NOMO-1 (cell line): ENCODE measurements around the gene SMIM21.

Source experiments
- DNase-seq, 2 experiments: peaks; one replicate each; lab custom pipeline; 2025; ENCODE audit not compliant: unreplicated experiment in 2 of 2; lab: John Stamatoyannopoulos, UW

The SMIM21 gene

DNA sequence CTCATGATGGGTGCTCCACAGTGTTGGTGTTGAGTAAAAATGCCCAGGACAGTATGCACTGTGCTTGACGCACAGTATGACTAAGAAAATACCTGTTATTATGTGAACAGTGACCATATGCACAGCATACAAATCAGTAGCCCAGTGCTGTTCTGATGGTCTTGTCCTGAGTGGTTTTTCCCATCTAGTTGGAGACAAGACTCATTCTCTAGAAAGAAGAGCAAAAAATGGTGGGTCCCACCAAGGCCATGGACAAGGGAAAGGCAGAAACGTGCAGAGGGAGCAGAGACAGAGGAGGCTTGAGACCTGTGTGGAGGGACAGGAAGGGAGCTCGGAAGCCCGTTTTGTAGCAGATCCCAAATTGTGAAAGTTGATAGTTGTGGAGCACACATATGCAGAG is 987 bp upstream of the SMIM21 start:
- DNase-seq = no peak

DNA sequence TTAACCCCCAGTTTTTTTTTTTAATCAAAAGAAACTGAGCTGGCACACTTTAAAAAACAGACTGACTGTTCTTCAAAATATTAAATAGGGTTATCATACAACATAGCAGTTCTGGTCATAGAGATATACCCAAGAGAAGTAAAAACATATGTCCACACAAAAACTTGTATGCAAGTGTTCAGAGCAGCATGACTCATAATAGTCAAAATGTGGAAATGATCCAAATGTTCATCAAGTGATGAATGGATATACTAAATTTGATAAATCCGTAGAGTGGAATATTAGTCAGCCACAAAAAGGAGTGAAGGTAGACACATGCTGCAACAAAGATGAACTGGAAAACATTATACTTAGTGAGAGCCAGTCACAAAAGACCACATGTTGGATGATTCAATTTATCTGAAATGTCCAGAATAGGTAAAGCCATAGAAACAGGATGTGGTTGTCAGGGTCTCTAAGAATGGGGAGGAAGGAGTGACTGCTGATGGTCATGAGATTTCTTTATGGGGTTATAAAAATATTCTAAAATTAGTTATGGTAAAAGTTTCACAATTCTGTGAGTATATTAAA is 5.1 kb downstream of the SMIM21 start:
- DNase-seq = no peak

DNA sequence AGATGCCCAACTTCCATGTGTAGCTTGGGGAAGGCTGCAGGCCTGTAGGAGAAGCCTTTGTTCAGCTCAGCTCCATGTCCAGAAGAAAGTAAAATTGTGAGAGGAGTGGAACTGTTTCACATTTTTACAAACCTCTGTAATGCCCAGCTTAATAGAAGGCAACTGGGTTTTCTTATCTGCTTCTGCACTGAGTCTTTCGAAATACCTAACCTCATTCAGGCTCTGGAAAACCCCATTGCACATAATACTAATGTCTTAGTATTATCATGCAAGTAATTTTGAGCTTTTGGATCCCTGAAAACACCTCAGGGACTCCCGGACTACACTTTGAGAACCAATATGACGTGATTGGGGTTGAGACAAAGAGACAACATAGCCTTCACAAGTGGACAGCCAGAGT is 5.8 kb downstream of the SMIM21 start:
- DNase-seq = no peak

DNA sequence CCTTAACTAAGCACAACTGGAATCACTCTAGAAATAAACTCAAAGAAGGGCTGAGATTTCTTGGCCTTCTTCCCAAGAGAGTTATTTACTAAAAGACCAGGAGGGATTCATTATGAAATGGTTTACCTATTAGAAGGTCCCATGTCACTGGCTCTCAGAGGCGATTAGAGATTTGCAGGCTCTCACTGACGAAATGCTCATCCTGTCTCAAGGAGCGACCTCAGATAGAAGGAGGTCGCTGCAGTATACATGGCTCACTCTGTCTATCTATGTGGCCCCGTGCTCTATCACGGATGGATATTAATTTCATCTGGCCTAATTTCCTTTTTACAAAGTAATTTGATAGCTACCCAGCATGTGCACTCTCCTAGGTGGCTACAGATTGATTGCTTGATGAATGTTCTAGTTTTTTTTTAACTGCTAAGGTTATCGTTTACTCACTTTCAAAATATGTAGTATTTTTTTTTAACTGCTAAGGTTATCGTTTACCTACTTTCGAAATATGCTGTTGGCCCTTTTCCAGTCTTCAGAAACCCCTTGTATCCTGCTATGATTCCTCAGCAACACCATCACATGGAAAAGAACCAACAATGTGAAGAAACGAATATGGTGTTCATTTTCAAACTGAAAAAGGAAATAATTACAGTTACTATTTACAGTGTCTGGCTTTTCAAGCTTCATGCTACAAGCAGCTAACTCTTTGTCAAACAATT is 9.1 kb downstream of the SMIM21 start:
- no peak for DNase-seq

DNA sequence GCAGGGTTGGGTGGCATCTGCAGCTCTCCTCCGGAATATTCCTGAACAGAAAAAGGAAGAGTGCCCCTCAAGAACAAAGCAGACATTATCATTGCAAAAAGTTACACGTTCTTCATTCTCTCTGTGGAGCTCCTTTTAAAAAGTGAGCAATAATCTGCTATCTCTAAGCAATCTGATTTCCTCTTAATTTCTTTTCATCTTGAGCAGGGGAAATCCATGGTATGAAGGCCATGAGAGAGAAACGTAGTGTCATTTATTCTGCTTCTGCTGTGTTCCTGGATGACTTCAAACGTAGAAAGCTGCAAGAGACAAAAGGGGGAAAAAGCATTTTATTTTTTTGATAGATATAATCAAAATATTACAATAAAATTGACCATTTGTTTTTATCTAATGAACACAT is 16.9 kb downstream of the SMIM21 start:
- no peak for DNase-seq

DNA sequence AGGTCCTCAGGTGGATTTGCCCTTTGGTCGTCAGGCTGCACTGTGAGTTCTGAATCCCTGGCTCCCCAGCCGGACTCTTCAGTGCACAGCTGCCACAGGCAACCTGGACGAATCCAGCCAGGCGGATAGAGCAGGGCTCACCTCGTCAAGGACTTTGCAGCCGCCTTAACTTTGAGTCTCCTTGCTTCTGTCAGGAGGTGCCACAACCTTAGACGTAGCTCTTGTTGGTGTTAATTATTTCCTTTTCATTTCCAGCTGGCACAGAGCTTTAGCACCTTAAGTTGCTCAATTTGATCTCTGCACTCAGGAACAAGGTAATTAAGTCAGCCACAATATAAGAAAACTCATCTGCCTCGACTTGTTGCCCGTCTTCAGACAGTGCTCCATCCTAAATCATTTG is 17.7 kb downstream of the SMIM21 start:
- DNase-seq = no peak

DNA sequence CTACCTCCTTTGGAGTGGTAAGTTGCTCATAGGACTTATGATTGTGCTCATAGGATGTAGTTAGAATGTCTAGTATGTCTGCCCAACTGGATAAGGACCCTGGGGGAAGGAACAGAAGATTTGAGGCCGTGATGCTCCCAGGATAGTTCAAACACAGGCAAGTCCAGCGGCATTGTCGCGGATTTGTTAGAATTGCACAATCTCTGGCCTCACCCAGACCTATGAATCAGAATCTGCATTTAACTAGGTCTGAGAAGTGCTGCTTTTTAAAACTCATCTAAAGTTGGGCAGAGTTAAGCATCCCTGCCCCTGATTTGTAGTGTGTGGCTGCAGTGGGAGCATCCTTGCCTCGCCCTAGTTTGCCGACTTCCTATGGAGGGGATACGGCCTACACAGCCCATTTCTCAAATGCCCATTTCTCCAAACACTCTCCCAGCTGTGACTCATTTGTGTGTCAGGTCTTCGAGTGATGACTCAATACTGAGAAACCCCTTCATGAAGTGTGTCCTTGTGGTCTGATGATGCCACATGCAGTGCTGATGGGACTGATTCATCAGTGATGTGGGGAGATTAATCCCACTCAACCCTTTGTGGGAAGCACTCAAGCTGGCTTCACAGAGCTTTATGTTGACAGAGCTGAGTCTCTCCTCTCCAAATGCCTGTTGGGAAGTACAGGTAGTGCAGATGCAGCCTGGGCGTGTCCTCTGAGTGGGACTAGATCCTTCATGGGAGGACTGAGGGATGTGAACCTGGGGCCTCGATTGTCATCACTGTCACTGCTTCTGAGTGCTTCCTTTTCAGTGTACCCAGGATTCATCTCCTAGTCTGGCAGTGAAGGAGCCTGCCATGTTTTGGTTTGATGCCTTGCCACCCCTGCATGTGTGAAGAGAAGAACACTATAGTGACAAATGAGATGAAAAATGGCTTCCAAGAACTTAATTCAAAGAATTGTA is 18.7 kb downstream of the SMIM21 start:
- DNase-seq = no peak

DNA sequence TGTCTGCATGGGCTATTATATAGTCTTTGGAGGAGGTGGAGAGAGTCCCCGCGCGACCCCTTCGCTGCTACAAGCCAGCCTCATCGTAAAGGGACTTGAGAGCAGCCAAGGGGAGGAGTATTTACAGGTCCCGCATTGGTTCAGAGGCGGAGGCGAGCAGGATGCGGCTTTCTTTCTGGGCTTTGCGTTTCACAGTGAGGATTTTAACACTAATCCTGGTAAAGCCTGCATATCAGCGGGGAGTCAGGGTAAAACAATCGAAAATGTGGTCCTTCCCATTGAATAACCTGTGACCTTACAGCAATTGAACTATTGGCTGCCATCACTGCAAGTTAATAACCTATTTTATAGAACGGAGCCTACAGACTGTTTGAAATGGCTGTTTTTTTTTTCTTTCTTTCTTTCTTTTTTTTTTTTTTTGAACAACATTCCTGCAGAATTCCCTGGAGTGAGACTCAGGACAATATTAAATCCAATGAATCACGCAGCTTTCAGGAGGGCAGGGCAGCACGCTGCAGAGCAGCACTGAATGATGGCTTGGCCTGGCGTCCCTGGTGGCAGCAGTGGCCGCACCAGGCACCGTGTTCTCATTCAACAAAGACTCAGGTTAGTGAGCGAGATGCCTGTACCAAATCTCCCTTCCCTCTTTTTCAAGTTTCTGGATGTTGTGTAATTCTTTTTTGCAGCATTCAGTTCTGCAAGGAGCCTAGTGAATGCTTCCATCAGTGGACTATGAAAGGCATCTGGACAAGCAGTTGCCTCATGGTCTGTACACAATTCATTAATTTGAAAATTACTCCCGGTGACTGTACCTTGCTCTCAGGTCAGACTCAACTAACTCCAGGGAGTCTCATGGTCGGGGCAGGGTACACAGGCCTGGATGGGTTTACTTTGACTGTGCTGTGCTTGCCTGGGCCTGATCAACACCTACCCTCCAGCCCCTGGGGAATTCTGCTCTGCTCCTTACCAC is 19.8 kb downstream of the SMIM21 start:
- no peak for DNase-seq

DNA sequence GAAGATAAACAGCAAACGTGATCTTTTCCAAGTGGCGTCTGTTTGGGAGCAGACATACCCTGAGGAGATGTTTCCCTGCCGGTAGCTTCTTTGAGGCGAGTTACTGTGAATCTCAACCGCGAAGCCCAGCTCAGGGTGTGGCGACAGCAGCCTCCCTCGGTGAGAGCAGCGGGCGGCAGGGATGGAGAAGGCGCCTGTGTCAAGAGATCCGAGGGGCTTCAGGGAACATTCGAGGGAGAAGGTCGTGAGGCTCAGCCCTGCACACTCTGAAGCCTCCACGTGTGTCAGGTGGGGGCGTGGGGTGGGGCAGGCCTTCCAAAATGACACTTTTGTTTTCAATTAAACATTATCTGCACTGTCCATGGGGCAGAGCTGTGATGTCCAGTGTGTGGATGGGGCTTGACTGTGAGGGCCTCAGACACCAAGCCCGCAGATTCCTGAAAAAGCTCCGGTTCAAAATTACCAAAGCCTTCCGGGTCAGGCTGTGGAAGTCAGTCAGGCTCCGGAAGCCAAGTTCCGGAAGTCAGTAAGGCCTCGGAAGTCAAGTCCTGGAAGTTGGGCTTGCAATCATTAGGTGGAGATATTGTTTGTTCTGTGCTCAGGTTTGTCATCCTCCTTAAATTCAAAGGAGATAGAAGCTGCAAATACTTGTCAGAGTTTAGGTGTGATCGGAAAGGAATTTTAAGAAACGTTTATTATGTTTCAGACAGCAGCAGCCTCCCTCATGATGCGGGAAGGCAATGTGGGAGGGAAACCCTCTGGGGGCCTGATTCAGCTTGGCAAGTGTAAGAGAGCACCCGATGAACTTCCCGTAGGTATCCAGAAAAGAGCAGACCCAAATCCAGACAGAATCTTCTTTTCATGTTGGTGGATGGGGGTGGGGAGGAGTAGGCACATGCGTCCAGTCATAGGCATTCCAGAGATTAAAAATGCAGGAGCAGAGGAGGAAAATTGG is 20.7 kb downstream of the SMIM21 start:
- no peak for DNase-seq

DNA sequence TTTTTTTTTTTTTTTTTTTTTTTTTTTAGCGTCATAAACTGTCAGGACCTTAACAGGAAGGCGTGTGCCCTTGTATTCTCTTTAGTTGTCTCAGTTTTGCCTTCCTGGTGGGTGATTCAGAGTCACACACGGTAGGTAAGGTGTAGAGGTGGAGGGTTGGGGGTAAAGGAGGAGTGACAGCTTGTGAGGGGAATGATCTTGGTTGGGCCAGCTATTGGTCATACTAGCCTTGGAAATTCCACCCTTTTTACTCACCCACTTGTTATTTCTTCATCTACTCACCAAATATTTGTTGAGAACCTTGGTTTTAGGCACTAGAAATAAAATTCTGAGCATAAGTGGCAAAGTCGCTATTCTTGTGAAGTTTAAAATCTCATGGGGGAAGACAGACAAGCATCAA is 22.2 kb downstream of the SMIM21 start:
- DNase-seq = no peak

DNA sequence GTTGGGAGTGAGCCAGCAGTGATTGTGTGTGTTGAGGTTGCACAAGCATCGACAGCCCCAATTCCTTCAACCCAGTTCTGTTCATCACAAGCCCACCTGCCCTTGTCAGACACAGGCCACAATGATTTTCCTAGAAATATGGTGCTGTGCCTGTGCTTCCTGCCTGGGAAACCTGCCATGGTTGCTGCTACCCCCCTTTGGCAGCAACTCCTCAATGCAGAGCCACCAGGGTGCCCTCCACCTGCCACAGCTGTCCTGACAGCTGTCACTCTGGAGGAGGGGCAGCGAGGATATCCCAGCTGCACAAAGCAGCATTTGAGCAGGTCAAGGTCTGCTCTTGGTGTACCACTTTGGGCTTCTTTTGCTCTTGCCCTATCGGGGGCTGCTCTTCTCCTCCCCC is 27.1 kb downstream of the SMIM21 start:
- DNase-seq = no peak

DNA sequence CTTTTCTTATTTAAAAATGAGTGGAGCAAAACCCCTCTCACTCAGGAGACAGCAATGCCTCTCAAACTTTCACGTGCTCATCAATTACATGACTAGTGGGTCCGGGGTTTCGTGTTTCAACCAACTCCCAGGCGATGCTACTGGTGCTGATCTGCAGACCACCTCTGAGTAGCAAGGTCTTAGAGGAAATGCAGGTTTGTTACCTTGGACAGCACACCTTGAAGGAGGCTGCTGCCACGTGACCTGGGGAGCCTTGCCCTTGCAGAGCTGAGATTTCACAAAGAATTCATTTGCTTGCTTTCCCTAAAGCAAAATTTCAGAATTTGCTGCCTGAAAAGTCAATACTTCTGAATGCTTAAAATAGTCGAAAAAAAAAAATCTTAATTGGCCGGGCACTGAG is 32.4 kb downstream of the SMIM21 start:
- DNase-seq = no peak

DNA sequence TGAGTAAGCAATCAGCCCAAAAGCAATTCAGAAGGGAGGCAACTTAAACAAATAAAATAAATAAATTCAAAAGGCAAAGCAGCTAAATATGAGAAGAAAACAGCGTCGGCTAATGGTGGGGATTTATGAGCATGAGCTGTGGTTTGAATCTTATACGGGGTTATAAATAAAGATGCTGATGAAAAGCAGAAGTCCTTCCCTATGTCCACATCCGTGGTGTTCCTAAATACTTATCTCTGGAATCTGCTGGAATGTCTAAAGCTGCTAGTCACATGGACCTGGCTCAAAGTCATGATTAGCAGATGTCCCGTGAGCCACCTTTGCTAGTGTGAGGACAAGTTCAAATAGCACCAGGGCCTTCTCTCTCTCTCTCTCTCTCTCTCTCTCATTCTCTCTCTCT is 33.8 kb downstream of the SMIM21 start:
- no peak for DNase-seq

DNA sequence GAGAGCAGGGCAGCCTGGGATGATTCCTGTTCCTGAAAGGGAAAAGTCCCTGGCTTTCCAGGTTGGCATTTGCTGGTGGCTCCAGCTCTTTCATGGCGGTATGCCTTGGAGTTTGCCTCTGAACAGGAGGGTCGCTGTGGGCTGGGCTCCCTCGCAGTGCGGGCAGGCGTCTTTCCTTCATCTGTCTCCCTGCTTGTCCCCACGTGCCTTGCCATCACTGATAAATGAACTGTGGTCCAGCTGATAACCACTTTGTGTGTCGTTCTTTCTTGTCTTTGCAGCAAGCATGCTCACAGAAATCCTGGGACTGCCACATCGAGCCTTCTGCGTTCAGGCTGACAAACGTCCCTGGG is 35.3 kb downstream of the SMIM21 start:
- no peak for DNase-seq

DNA sequence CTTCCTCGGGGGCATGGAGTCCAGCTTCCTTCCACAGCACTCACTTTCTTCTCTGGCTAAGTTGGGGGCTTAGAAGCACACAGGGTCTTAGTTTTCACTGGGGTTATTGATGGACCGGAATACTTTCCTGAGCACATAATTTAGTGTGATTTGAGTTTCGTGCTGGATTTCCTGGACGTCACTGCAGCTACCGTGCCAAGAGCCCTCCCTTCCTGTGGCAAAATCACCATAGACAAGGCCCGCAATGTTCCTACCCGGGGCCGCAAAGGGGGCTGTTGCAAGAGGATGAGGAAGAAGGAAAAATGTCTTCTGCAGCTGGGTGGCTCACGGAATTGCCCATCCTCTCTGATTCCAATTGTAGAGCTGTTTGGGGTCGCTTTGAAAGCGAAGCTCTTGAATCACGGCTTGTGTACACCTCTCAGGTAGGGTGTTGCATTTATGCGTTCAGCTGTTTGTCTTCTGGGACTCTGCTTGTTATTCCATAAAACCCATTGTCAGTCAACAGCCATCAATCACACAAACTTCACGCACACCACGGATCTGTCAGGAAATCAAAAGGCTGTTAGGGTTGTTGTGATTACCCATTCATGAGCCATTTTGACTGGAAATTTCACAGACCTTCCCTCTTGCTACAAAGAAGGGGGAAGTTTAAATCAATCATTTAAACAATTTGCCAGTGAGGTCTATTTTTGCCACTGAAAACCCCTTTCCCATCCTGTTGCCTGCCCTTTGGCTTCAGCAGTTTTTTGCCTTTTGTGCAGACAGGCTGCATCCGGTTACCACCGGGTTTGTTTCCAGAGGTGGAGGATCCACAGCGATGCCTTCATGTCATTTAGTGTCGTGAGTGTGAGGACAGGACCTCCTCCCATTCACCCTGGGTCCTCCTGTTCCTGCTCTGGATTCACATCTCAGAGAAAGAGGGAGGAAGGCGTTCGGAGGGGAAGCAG is 36.0 kb downstream of the SMIM21 start:
- DNase-seq = no peak

DNA sequence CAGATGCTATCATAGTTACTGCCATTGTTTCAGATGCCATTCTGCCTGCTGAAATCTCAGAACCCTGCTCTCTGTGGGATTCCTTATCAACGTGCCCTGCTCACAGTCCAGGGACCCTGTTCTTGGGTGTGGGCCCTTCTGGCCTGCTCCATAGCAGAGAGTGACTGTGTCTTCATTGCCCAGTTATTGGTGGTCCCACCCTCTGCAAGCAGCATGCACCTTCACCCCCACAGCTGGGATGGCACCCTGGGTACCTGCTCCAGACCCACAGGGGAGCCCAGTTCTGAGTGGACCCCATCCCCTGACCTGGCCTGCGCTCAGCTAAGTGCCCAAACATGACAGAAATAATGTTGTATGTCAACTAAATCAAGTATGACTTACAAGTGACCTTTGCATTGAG is 36.6 kb downstream of the SMIM21 start:
- DNase-seq = no peak

DNA sequence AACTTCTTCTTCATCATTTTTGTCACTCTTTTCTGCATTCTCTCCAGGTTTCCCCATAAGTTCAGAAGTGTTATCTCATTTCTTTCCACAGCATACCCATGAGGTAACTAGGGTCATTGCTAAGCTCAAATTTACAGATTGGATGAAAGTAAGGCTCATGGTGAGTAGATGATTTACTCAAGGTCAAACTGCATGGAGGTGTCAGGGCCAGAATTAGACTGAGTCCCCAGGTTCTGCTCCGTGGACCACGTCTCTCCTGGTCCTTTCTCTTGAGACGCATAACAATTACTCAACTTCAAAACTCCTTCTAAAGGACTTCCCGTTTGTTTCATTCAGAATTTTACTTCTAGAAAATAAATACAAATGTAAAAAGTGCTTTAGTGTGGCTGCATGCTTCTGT is 43.4 kb downstream of the SMIM21 start:
- DNase-seq = peak in 1 of 2 experiments; percentile 1
